GM20000 (cell line): ENCODE data around the gene P3H2.

ENCODE experiments used
- DNase-seq: peaks from one replicate; pipeline ENCODE4 v3.0.0; 2012; ENCODE audit warnings: low spot score
- CTCF ChIP-seq: IDR thresholded peaks from 2 replicates; pipeline ENCODE4 v1.5.1; 2012; ENCODE audit warnings: mild to moderate bottlenecking, control low read depth; ENCODE audit errors: extremely low read depth, missing control alignments

The P3H2 gene

GRCh38 chr3:190132371-190132770, 11.7 kb upstream of the P3H2 start:
- TF ChIP-seq CTCF = no peak
- DNase-seq = no peak

- no peak for DNase-seq
- no peak for TF ChIP-seq CTCF
These were observed 10.6 kb upstream of the P3H2 start for GRCh38 chr3:190131329-190131728.

GRCh38 chr3:190130696-190131095, 10.0 kb upstream of the P3H2 start:
- TF ChIP-seq CTCF = no peak
- DNase-seq = no peak

- TF ChIP-seq CTCF = no peak
- DNase-seq = no peak
These were observed 9.3 kb upstream of the P3H2 start for GRCh38 chr3:190130037-190130436.

GRCh38 chr3:190127797-190128196, 7.1 kb upstream of the P3H2 start:
- DNase-seq = no peak
- no peak for TF ChIP-seq CTCF

- DNase-seq = no peak
- TF ChIP-seq CTCF = no peak
These were observed 6.5 kb upstream of the P3H2 start for GRCh38 chr3:190127195-190127594.

GRCh38 chr3:190125436-190126068, 4.9 kb upstream of the P3H2 start:
- DNase-seq = no peak
- no peak for TF ChIP-seq CTCF
